Kidney epithelial cell (primary cell): ENCODE results near the gene GNG7. TPM values are rescaled to one million over a fixed set of nuclear protein-coding genes. Genes with fewer than 3 reads are reported as not detected.

Source experiments
- DNase-seq: peaks from one replicate; pipeline ENCODE4 v3.0.0-alpha.2; 2010; ENCODE audit warnings: low read depth
- H3K27me3 ChIP-seq: 2 replicates; pipeline ENCODE4 v1.6.0; 2011; ENCODE audit warnings: low read length; ENCODE audit not compliant: control insufficient read depth, insufficient read depth
- H3K36me3 ChIP-seq: 2 replicates; pipeline ENCODE4 v1.5.1; 2011; ENCODE audit warnings: low read length; ENCODE audit not compliant: control insufficient read depth, insufficient read depth
- H3K4me3 ChIP-seq: 2 replicates; pipeline ENCODE4 v1.5.1; 2011; ENCODE audit warnings: low read depth, mild to moderate bottlenecking, control low read depth, low read length
- total RNA-seq: library from RNA; depleted of rRNA; stranded (reverse); fragments of >200 nt; gene quantifications from 2 replicates; pipeline ENCODE4 v1.2.3, GENCODE V29; 2015
- TF ChIP-seq, protein P1 (sequence below): IDR thresholded peaks from 2 replicates; pipeline ENCODE4 v1.5.1; 2011; ENCODE audit warnings: mild to moderate bottlenecking, moderate library complexity, low read length, control low read depth, inconsistent platforms; ENCODE audit not compliant: insufficient read depth, poor library complexity, severe bottlenecking

The GNG7 gene
- total RNA-seq, 1 donor from 2014 or later = 0.33 TPM

DNA sequence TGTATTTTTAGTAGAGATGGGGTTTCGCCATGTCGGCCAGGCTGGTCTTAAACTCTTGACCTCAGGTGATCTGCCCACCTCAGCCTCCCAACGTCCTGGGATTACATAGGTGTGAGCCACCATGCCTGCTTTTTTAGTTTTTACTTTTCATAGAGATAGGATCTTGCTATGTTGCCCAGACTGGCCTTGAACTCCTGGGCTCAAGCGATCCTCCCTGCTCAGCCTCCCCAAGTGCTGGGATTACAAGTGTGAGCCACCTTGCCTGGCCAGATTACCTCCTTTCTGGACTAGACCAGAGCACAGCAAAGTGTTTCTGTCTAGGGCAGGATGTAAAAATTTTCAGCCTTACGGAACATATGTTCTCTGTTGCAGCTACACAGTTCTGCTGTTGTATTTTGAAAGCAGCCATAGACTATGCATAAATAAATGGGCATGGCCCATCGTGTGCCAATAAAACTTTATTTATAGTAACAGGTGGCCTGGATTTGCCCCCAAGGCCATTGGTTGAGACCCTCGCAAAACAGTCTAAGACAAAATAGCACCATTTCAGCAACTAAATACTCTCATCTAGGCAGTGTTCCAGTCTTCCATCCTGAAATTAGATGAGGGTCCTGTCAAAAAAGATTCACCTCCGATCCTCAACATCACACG is 36.0 kb downstream of the GNG7 start:
- Histone ChIP-seq H3K36me3 (no peaks in the 10 kb centered on the region), H3K27me3 (peaks cover 2% of the 10 kb centered on the region), H3K4me3 (no peak overlapping the region)
- TF ChIP-seq, protein P1, sequence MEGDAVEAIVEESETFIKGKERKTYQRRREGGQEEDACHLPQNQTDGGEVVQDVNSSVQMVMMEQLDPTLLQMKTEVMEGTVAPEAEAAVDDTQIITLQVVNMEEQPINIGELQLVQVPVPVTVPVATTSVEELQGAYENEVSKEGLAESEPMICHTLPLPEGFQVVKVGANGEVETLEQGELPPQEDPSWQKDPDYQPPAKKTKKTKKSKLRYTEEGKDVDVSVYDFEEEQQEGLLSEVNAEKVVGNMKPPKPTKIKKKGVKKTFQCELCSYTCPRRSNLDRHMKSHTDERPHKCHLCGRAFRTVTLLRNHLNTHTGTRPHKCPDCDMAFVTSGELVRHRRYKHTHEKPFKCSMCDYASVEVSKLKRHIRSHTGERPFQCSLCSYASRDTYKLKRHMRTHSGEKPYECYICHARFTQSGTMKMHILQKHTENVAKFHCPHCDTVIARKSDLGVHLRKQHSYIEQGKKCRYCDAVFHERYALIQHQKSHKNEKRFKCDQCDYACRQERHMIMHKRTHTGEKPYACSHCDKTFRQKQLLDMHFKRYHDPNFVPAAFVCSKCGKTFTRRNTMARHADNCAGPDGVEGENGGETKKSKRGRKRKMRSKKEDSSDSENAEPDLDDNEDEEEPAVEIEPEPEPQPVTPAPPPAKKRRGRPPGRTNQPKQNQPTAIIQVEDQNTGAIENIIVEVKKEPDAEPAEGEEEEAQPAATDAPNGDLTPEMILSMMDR = no peak
- no peak for DNase-seq

DNA sequence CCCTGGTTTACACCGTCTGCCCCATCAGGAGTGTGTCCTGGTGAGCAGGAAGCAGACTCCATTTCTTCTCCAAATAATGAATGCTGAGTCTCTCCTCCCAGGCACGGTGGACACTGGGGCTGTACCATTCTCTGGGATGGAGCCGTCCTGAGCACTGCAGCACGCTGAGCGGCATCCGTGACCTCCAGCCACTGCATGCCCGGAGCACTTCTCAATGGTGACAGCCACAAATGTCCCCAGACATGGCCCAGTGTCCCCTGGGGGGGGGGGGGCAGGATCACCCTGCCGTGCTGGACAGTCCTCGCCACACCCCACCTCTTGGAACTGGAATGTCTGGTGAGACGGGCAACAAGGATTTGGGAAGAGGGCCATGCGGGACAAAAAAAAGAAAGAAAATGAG is 37.4 kb downstream of the GNG7 start:
- H3K36me3 ChIP-seq = no peaks in the 10 kb centered on the region
- TF ChIP-seq, protein P1 = no peak
- DNase-seq = no peak
- no peak overlapping the region for H3K4me3 ChIP-seq
- no peaks in the 10 kb centered on the region for H3K27me3 ChIP-seq

DNA sequence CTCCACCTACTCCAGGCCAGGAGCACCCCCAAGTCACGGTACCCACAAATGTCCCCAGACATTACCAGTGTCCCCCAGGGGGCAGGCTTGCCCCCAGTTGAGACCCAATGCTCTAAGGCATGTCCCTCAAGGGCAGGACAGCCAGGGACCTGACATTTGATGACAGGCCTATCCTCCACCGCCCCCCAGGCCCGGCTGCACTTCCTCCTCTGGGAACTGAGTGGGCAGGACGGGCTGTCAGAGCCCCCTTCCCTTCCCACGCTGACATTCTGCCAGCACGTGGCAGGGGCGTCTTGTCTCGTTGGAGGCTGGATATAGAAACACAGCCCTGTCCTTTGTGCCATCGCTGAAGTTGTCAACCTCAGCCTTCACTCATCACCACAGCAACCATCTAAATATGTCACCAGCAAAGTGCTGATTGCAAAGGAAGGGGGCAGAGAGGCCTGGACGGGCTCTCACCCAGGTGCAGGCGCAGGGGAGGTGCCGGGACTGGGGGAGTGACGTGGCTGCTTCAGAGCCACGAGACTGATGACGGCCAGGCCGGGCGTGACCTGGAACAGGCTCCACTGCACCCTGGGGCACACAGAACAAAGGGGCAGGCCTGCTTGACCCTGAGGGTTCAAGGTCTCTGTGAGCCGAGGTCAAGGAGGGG is 38.4 kb downstream of the GNG7 start:
- H3K4me3 ChIP-seq = no peak overlapping the region
- H3K36me3 ChIP-seq = no peaks in the 10 kb centered on the region
- TF ChIP-seq, protein P1 = no peak
- no peaks in the 10 kb centered on the region for H3K27me3 ChIP-seq
- DNase-seq = no peak

DNA sequence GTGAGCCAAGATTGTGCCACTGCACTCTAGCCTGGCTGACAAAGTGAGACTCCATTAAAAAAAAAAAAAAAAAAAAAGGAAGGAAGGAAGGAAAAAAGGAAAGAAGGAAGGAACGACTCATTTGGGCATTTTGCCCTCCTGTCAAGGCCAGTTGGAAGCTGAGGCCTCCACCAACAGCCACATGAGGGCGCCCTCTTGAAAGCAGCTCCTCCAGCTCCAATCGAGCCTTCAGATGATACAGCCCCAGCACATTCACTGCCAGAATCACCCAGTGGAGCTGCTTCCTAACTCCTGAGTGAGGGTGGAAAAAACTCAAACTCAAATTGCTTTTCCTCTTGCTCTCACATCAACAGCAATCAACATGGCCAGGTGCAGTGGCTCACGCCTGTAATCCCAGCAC is 40.9 kb downstream of the GNG7 start:
- DNase-seq = no peak
- no peak overlapping the region for H3K4me3 ChIP-seq
- H3K27me3 ChIP-seq = no peaks in the 10 kb centered on the region
- TF ChIP-seq, protein P1 = no peak
- no peaks in the 10 kb centered on the region for H3K36me3 ChIP-seq

DNA sequence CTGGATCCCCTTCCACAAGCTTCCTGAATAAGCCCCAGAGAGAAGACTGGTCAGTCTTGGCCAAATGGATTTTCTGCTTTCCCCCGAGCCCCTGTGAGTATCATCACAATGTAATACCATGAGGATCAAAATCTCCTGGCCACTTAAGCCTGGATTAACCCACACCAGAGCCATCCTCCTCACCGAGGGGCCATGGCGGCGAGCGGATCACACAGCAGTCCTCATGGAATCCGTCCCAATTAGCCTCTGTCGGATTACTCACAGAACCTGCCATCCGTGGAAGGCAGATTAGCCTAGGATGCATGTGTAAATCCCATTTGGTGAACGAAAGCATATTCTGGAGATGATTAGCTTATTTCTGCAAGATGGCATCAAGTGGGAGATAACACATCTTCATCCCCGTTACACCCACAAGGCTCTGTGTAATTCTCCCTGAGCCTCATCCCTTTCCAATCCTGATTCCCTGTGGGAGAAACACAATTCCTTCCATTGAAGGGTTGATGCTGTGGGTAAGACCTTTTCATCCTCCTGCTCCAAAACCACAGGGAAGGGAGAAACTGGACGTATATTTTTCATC is 42.5 kb downstream of the GNG7 start:
- TF ChIP-seq, protein P1 = no peak
- no peak for DNase-seq
- H3K36me3 ChIP-seq = no peaks in the 10 kb centered on the region
- no peak overlapping the region for H3K4me3 ChIP-seq
- no peaks in the 10 kb centered on the region for H3K27me3 ChIP-seq

DNA sequence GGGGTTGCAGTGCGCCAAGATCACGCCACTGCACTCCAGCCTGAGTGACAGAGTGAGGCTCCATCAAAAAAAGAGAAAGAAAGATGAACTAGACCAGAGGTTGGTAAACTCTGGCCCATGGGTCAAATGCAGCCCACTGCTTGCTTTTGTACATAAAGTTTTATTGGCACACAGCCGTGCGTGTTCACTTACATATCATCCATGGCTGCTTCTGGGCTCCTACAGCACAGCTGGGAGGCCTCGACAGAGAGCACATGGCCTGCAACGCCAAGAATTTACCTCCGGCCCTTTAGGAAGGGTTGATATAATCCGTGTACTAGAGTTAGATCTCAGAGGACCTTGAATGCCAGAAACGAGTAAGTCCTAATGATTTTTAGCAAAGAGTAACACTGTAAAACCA is 46.0 kb downstream of the GNG7 start:
- H3K36me3 ChIP-seq = no peaks in the 10 kb centered on the region
- DNase-seq = no peak
- TF ChIP-seq, protein P1 = no peak
- H3K27me3 ChIP-seq = peaks cover 15% of the 10 kb centered on the region
- no peak overlapping the region for H3K4me3 ChIP-seq
